ENCODE measurements around the gene NOX1.

NOX1 gene

DNA sequence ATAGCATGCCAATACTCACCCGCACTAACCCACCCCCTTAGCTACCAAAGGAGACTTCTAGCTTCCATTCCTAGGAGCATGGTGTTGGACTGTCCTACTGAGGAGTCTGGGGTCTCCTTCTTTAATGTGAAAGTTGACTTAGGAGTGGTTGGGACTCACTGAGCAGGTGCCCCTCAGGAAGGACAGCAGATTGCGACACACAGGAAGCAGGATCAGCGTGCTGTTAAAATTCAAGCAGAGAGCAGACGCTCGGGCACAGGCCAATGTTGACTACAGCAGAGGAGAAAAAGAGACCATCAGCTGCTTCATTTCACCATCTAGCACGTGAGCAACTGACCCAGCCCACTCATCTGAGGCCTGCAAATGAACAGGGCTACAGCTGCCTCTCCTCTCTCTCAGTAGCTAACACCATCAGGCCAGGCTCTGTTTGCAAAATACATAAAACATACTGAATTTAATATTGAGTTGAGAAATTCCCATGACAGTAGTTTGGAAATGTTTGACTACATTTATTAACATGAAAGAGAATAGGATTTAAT, 10.8 kb downstream of the NOX1 start:
- no peak overlapping the region for H3K4me3 ChIP-seq (ENCODE audit: low read length)
- TF ChIP-seq, protein P1, sequence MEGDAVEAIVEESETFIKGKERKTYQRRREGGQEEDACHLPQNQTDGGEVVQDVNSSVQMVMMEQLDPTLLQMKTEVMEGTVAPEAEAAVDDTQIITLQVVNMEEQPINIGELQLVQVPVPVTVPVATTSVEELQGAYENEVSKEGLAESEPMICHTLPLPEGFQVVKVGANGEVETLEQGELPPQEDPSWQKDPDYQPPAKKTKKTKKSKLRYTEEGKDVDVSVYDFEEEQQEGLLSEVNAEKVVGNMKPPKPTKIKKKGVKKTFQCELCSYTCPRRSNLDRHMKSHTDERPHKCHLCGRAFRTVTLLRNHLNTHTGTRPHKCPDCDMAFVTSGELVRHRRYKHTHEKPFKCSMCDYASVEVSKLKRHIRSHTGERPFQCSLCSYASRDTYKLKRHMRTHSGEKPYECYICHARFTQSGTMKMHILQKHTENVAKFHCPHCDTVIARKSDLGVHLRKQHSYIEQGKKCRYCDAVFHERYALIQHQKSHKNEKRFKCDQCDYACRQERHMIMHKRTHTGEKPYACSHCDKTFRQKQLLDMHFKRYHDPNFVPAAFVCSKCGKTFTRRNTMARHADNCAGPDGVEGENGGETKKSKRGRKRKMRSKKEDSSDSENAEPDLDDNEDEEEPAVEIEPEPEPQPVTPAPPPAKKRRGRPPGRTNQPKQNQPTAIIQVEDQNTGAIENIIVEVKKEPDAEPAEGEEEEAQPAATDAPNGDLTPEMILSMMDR (IDR thresholded peaks at IDR 0.05; ENCODE audit: insufficient read depth, low read depth, low read length, missing control alignments), result no peak
- DNase-seq (ENCODE audit: low read depth), result no peak

- DNase-seq (ENCODE audit: low read depth), result no peak
- TF ChIP-seq, protein P1 (IDR thresholded peaks at IDR 0.05; ENCODE audit: insufficient read depth, low read depth, low read length, missing control alignments), result no peak
- no peak overlapping the region for H3K4me3 ChIP-seq (ENCODE audit: low read length)
These were observed 21.3 kb downstream of the NOX1 start for GRCh38 chrX:100852810-100853209.

DNA sequence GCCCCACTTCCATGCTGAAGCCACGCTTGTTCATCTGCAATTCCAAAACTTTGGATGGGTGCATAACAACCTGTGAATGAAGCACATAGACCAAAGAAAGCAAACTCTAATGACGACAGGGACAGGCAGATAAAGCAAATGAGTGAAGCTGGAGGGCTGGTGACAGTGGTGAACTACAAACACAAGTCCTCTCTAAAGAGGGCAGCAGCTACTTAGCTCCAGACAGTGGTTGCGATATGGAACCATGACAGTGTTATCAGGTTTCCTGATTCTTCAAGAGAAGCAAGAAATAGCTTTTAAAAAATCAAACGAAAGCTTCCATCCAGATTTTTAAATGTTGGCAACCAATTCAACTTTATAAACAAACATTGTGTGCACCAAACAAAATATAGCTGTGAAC, 23.8 kb downstream of the NOX1 start:
- DNase-seq (ENCODE audit: low read depth), result no peak
- TF ChIP-seq, protein P1 (IDR thresholded peaks at IDR 0.05; ENCODE audit: insufficient read depth, low read depth, low read length, missing control alignments), result no peak
- H3K4me3 ChIP-seq (ENCODE audit: low read length), result no peak overlapping the region

GRCh38 chrX:100831219-100831946, 42.8 kb downstream of the NOX1 start:
- TF ChIP-seq, protein P1 (IDR thresholded peaks at IDR 0.05; ENCODE audit: insufficient read depth, low read depth, low read length, missing control alignments), result no peak
- H3K4me3 ChIP-seq (ENCODE audit: low read length), result no peak overlapping the region
- DNase-seq (ENCODE audit: low read depth), result no peak

DNA sequence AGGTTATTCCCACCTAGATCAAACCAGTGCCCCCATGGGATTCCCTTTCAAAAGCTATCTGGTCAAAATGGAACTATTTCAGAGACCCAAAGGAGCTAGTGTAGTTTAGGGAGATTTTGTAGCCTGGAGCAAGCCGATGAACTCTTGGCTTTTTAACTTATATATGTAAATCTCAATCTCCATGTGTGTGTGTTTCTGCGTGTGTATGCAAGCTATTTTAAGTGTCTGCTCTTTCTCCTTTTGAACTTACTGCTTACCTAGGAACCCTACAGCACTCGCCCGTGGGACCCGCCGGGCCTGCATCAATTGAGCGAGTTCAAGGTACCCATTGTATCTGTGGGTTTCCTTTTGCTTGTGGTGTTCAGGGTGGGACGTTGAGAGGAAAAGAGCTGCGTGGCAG, 43.6 kb downstream of the NOX1 start:
- DNase-seq (ENCODE audit: low read depth), result no peak

GRCh38 chrX:100830143-100830542, 44.0 kb downstream of the NOX1 start:
- no peak for DNase-seq (ENCODE audit: low read depth)
- TF ChIP-seq, protein P1 (IDR thresholded peaks at IDR 0.05; ENCODE audit: insufficient read depth, low read depth, low read length, missing control alignments), result no peak
- H3K4me3 ChIP-seq (ENCODE audit: low read length), result no peak overlapping the region

More for the DNA sequence above, 43.6 kb downstream of the NOX1 start:
- TF ChIP-seq, protein P1 (IDR thresholded peaks at IDR 0.05; ENCODE audit: insufficient read depth, low read depth, low read length, missing control alignments), result no peak
- H3K4me3 ChIP-seq (ENCODE audit: low read length), result no peak overlapping the region

- no peak overlapping the region for H3K4me3 ChIP-seq (ENCODE audit: low read length)
- TF ChIP-seq, protein P1 (IDR thresholded peaks at IDR 0.05; ENCODE audit: insufficient read depth, low read depth, low read length, missing control alignments), result no peak
- peak; percentile 73 for DNase-seq (ENCODE audit: low read depth)
These were observed 44.4 kb downstream of the NOX1 start for GRCh38 chrX:100829730-100830129.
